ENCODE results near the gene ITGA2B. TPM values are rescaled to one million over a fixed set of nuclear protein-coding genes. Genes with fewer than 3 reads are reported as not detected.
A peak's percentile ranks its signal among the peaks of the same experiment; 100 is the strongest.
"Not testable (repeated sequence)": the region's sequence is repeated elsewhere in the genome, so short reads cannot be mapped to it uniquely, and the experiment has no call there.

ITGA2B gene
- total RNA-seq, 1 experiment from 2014 or later = 0.29 TPM

GRCh38 chr17:44369414-44370023 is 19.9 kb downstream of the ITGA2B start:
- H3K27ac ChIP-seq; H3K36me3 ChIP-seq; H3K4me1 ChIP-seq (replicated peaks); DNase-seq (ENCODE audit: low read depth in 1 of 2, low spot score in 2 of 2); H3K9me3 ChIP-seq (replicated peaks); H3K4me3 ChIP-seq: not testable (repeated sequence)
- peaks cover 11% of the 10 kb centered on the region; the same call in 1 of the 2 replicates for H3K27me3 ChIP-seq (replicated peaks)

DNA sequence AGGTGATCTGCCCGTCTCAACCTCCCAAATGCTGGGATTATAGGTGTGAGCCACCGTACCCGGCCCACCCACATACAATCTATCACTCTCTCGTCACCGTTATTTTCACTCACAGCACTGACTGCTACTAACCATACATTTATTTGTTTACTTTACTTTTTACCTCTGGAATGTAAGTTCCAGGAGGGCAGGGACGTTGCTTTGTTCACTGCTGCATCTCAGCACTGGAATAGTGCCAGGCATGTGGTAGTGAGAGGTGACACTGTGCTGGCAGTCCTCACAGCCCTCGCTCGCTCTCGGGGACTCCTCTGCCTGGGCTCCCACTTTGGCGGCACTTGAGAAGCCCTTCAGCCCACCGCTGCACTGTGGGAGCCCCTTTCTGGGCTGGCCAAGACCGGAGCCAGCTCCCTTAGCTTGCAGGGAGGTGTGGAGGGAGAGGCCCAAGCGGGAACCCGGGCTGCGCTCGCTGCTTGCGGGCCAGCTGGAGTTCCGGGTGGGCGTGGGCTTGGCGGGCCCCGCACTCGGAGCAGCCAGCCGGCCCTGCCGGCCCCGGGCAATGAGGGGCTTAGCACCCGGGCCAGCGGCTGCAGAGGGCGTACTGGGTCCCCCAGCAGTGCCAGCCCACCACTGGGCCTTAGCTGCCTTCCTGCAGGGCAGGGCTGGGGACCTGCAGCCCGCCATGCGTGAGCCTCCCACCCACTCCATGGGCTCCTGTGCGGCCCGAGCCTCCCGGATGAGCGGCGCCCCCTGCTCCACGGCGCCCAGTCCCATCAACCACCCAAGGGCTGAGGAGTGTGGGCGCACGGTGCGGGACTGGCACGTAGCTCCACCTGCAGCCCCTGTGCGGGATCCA is 20.8 kb downstream of the ITGA2B start:
- H3K9me3 ChIP-seq (replicated peaks); H3K4me3 ChIP-seq; H3K4me1 ChIP-seq (replicated peaks); DNase-seq (ENCODE audit: low read depth in 1 of 2, low spot score in 2 of 2); H3K27ac ChIP-seq; H3K36me3 ChIP-seq: not testable (repeated sequence)
- H3K27me3 ChIP-seq (replicated peaks) = peaks cover 11% of the 10 kb centered on the region; the same call in 1 of the 2 replicates

DNA sequence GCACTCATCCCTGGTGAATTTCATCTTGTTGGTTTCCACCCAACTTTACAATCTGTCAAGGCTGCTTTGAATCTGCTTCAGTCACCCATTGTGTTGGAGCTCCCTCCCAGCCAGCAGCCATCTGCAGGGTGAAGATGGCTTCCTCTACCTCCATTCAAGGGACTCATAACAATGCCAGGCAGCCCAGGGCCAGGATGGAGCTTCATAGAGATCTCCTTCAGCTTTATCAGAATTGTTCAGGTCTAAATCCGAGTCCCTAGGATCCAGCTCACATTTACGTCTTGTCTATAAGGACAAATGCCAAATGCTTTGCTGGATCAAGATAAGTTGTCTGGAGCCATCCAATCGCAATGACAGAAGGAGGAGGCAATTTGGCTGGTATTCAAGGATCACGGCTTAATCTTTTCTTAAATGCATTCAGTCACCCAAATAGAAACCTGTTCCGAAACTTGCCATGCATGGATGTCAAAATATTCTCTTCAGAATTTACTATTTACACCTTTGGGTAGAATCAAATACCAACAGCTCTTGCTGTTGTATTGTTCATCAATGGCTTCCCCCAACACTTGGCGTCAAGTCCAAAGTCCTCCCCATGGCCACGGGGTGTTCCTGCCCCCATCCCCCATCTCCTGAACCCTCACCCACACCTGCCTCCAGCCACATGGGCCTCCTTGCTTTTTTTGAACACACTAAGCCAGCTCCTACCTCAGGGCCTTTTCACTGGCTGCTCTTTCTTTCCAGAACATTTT is 22.0 kb downstream of the ITGA2B start:
- Histone ChIP-seq H3K36me3 (peaks cover 3% of the 10 kb centered on the region; the same call in 1 of the 2 replicates), H3K9me3 (replicated peaks) (peaks cover 3% of the 10 kb centered on the region; the same call in 1 of the 2 replicates), H3K4me3 (no peak overlapping the region), H3K27ac (no peak overlapping the region), H3K4me1 (replicated peaks) (peaks cover 10% of the 10 kb centered on the region), H3K27me3 (replicated peaks) (peaks cover 11% of the 10 kb centered on the region; the same call in 1 of the 2 replicates)
- DNase-seq (ENCODE audit: low read depth in 1 of 2, low spot score in 2 of 2) = no peak

DNA sequence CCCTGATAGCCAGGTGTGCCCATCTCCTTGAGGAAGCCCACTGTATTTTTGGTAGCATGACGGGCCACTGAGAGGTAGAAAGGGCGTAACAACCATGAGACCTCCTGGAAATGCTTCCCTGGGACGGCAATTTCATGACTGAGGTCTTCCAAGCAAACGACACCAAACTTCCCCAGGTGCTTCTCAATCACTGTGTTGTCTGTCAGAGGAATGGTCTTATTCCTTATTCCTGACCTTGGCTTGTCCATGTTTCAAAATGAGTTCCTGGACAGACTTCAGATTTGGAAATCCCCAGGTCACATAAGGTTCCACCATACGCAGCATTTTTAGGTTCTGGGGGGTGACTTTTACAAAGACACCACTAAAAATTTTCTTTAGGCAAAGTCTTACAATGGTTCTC is 24.4 kb downstream of the ITGA2B start:
- H3K27ac ChIP-seq; H3K36me3 ChIP-seq; H3K4me3 ChIP-seq; H3K9me3 ChIP-seq (replicated peaks); DNase-seq (ENCODE audit: low read depth in 1 of 2, low spot score in 2 of 2); H3K27me3 ChIP-seq (replicated peaks): not testable (repeated sequence)
- H3K4me1 ChIP-seq (replicated peaks) = peaks cover 10% of the 10 kb centered on the region

GRCh38 chr17:44363613-44364159 is 25.8 kb downstream of the ITGA2B start, which contains the start of gene FAM171A2:
Gene FAM171A2, minus strand, starts transcription at chr17:44363853. Its CDS starts 139 bp downstream, at chr17:44363714.
- H3K27ac ChIP-seq = no peak within 1 kb of the TSS
- H3K27me3 ChIP-seq (replicated peaks) = peaks cover 8% of the 10 kb centered on the region; the same call in 1 of the 2 replicates
- H3K36me3 ChIP-seq = peaks cover 3% of the 10 kb centered on the region; the same call in 1 of the 2 replicates
- DNase-seq (ENCODE audit: low read depth in 1 of 2, low spot score in 2 of 2) = peak; percentile 43 to 73
- H3K9me3 ChIP-seq (replicated peaks) = peaks cover 3% of the 10 kb centered on the region; the same call in 1 of the 2 replicates
- peak within 1 kb of the TSS; percentile 89 for H3K4me3 ChIP-seq
- peaks cover 10% of the 10 kb centered on the region for H3K4me1 ChIP-seq (replicated peaks)

- no peak overlapping the region for H3K27ac ChIP-seq
- peak in 1 of 2 experiments; percentile 51 for DNase-seq (ENCODE audit: low read depth in 1 of 2, low spot score in 2 of 2)
Measured at GRCh38 chr17:44362949-44363612, 26.4 kb downstream of the ITGA2B start.

GRCh38 chr17:44362459-44362948 is 26.9 kb downstream of the ITGA2B start:
- H3K4me3 ChIP-seq = peak overlapping the region; percentile 89
- H3K27ac ChIP-seq = no peak overlapping the region

More at GRCh38 chr17:44362949-44363612, 26.4 kb downstream of the ITGA2B start:
- Histone ChIP-seq H3K36me3 (peaks cover 3% of the 10 kb centered on the region; the same call in 1 of the 2 replicates), H3K4me3 (peak overlapping the region; percentile 89), H3K9me3 (replicated peaks) (peaks cover 3% of the 10 kb centered on the region; the same call in 1 of the 2 replicates), H3K4me1 (replicated peaks) (peaks cover 10% of the 10 kb centered on the region), H3K27me3 (replicated peaks) (peaks cover 5% of the 10 kb centered on the region; the same call in 1 of the 2 replicates)

DNA sequence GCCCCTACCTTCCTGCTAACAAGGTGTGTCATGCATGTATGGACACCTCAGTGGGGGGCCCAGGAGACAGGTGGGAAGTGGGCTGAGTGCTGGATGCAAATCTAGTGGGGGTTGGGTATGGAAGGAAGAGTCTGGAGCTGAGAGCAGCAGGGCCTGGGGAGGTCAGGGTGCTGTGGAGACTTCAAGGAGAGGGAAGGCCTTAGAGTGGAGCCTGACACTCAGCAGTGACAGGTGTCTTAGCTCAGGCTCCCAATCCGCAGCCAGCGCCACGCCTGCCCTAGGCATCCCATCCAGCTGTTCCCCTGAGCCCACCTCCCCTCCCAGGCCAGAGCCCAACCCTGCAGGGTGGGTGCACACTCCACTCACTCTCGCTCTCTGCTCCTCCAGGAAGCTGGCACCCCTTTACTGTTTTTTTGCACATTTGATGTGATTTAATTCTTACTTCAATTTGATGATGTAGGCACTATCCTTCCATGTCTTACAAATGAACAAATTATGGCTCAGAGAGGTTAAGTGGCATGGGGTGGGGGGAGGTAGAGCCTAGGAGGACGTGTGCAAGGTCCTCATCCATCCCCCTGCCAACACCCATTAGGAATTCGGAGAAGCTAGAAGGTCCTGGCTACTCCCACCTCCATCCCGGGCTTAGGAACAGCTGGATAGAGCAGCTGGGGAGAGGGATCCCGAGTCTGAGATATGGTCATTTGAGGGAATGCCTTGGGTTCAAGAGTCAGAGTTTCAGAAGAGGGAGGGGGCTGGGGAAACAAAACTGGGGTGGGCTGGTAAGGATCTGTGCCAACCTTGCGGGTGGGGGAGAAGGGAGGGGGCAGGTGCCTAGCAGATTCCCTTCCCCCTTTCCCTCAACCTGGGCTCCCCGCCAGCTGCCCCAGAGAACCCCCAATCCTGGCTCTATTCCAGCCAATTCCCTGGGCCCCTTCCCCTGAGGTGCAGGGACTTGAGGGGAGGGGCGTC is 27.9 kb downstream of the ITGA2B start:
- Histone ChIP-seq H3K4me3 (no peak overlapping the region), H3K27me3 (replicated peaks) (peaks cover 5% of the 10 kb centered on the region; the same call in 1 of the 2 replicates), H3K9me3 (replicated peaks) (peaks cover 3% of the 10 kb centered on the region; the same call in 1 of the 2 replicates), H3K4me1 (replicated peaks) (peaks cover 10% of the 10 kb centered on the region), H3K27ac (no peak overlapping the region), H3K36me3 (peaks cover 3% of the 10 kb centered on the region; the same call in 1 of the 2 replicates)
- no peak for DNase-seq (ENCODE audit: low read depth in 1 of 2, low spot score in 2 of 2)

More at GRCh38 chr17:44362459-44362948, 26.9 kb downstream of the ITGA2B start:
- Histone ChIP-seq H3K27me3 (replicated peaks) (peaks cover 5% of the 10 kb centered on the region; the same call in 1 of the 2 replicates), H3K36me3 (peaks cover 3% of the 10 kb centered on the region; the same call in 1 of the 2 replicates), H3K4me1 (replicated peaks) (peaks cover 10% of the 10 kb centered on the region), H3K9me3 (replicated peaks) (peaks cover 3% of the 10 kb centered on the region; the same call in 1 of the 2 replicates)
- no peak for DNase-seq (ENCODE audit: low read depth in 1 of 2, low spot score in 2 of 2)

DNA sequence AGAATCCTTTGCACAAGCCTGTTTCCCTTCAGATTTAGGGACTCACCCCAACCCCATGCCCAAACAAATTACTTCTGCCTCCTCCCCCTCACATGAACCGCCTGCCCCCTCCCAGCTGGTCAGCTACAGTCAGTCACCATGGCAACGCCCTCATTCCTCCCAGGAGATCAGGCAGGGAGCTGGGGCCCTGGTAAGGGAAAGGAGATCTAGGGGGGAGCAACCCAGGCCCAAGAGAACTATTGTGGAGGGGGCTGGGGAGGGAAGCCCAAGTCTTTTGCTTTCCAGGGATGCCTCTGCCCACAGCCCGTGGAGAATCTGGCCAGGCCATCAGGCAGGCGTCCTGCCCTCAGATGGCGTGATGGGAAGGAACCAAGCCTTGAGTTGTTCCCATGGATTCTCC is 28.6 kb downstream of the ITGA2B start:
- H3K27ac ChIP-seq = no peak overlapping the region
- peaks cover 3% of the 10 kb centered on the region; the same call in 1 of the 2 replicates for H3K36me3 ChIP-seq
- H3K4me3 ChIP-seq = no peak overlapping the region
- H3K4me1 ChIP-seq (replicated peaks) = peaks cover 10% of the 10 kb centered on the region
- peak in 1 of 2 experiments; percentile 54 for DNase-seq (ENCODE audit: low read depth in 1 of 2, low spot score in 2 of 2)
- H3K9me3 ChIP-seq (replicated peaks) = peaks cover 3% of the 10 kb centered on the region; the same call in 1 of the 2 replicates
- peaks cover 5% of the 10 kb centered on the region; the same call in 1 of the 2 replicates for H3K27me3 ChIP-seq (replicated peaks)

- H3K36me3 ChIP-seq = peaks cover 3% of the 10 kb centered on the region; the same call in 1 of the 2 replicates
- DNase-seq (ENCODE audit: low read depth in 1 of 2, low spot score in 2 of 2) = no peak
- peaks cover 10% of the 10 kb centered on the region for H3K4me1 ChIP-seq (replicated peaks)
- peaks cover 3% of the 10 kb centered on the region; the same call in 1 of the 2 replicates for H3K9me3 ChIP-seq (replicated peaks)
- H3K4me3 ChIP-seq = no peak overlapping the region
- no peak overlapping the region for H3K27ac ChIP-seq
- peaks cover 5% of the 10 kb centered on the region; the same call in 1 of the 2 replicates for H3K27me3 ChIP-seq (replicated peaks)
Measured at GRCh38 chr17:44360144-44360533, 29.3 kb downstream of the ITGA2B start.

DNA sequence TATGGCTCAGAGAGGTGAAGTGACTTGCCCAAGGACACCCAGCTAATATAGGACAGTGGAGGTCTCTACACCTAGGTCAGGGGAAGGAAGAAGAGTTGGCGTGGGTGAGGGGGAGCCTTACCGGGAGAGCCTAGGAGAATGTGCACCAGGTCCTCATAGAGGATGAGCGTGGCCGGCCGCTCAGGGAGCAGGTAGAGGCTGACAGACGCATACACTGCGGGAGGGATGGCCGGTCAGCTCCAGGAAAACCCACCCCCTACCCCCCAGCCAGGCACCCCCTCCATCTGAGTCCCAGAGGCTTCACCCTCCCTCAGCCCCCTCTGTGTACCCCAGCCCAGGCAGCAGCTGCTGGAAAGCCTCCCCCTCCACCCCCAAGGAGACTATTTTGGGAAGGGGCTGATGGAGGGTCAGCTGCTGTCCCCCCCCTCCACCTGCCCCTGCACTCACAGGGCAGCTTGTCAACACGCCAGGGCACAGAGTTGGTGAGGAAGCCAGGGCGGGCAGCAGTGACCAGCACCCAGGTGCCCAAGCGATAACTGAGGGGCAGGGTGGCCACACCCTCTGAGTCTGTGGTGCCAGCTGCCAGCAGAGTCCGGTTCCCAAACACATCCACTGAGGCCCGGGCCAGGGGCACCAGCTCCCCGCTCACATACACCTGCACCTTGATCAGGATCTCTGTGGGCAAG is 29.8 kb downstream of the ITGA2B start:
- Histone ChIP-seq H3K27ac (no peak overlapping the region), H3K36me3 (peaks cover 3% of the 10 kb centered on the region; the same call in 1 of the 2 replicates), H3K4me3 (no peak overlapping the region), H3K4me1 (replicated peaks) (peaks cover 10% of the 10 kb centered on the region), H3K27me3 (replicated peaks) (peaks cover 1% of the 10 kb centered on the region; the same call in 1 of the 2 replicates), H3K9me3 (replicated peaks) (peaks cover 3% of the 10 kb centered on the region; the same call in 1 of the 2 replicates)
- peak in 1 of 2 experiments; percentile 50 for DNase-seq (ENCODE audit: low read depth in 1 of 2, low spot score in 2 of 2)
